HUES48 (cell line): ENCODE measurements around the gene ACBD4.

ENCODE experiments used
- H3K27ac ChIP-seq: one replicate; pipeline ENCODE4 v1.7.0; 2013; ENCODE audit warnings: low read depth, low read length, inconsistent platforms
- H3K27me3 ChIP-seq: 2 replicates; pipeline ENCODE4 v1.6.1; 2013; ENCODE audit warnings: mild to moderate bottlenecking, low read length; ENCODE audit not compliant: control insufficient read depth, insufficient read depth
- H3K36me3 ChIP-seq: 2 replicates; pipeline ENCODE4 v1.6.1; 2013; ENCODE audit warnings: low read length; ENCODE audit not compliant: control insufficient read depth, insufficient read depth
- H3K4me1 ChIP-seq: 2 replicates; pipeline ENCODE4 v1.6.1; 2013; ENCODE audit warnings: mild to moderate bottlenecking, low read length; ENCODE audit not compliant: control insufficient read depth, insufficient read depth
- H3K4me3 ChIP-seq: 2 replicates; pipeline ENCODE4 v1.5.1; 2013; ENCODE audit warnings: mild to moderate bottlenecking, low read depth, low read length
- H3K9ac ChIP-seq: 2 replicates; pipeline ENCODE4 v1.6.1; 2013; ENCODE audit warnings: mild to moderate bottlenecking, low read depth, low read length, moderate library complexity
- H3K9me3 ChIP-seq: 2 replicates; pipeline ENCODE4 v1.6.1; 2013; ENCODE audit warnings: low read length; ENCODE audit not compliant: control insufficient read depth, insufficient read depth

ACBD4 gene

GRCh38 chr17:45135192-45135977 lies at the start of gene ACBD4:
TSS of gene ACBD4 (plus strand) at chr17:45135687. CDS start at chr17:45136145, 458 bp downstream.
- no peak within 1 kb of the TSS for H3K27ac ChIP-seq
- H3K9ac ChIP-seq = no peak within 1 kb of the TSS
- no peaks in the 10 kb centered on the region for H3K9me3 ChIP-seq
- H3K27me3 ChIP-seq = no peaks in the 10 kb centered on the region; the same call in 1 of the 2 replicates
- H3K36me3 ChIP-seq = 0 out of 2 replicates have a peak, but pooled peaks cover 3% of the 10 kb centered on the region
- H3K4me3 ChIP-seq = peak within 1 kb of the TSS; percentile 58
- peaks cover 5% of the 10 kb centered on the region; the same call in 1 of the 2 replicates for H3K4me1 ChIP-seq

GRCh38 chr17:45086391-45086790 lies 49.1 kb upstream of the ACBD4 start:
- Histone ChIP-seq H3K36me3 (peaks cover 85% of the 10 kb centered on the region), H3K4me1 (peaks cover 12% of the 10 kb centered on the region), H3K27ac (no peak overlapping the region), H3K9ac (no peak overlapping the region), H3K9me3 (no peaks in the 10 kb centered on the region), H3K27me3 (no peaks in the 10 kb centered on the region), H3K4me3 (no peak overlapping the region)

- H3K36me3 ChIP-seq = peaks cover 85% of the 10 kb centered on the region
- H3K4me3 ChIP-seq = no peak overlapping the region
Measured at GRCh38 chr17:45086865-45087503, 48.5 kb upstream of the ACBD4 start.

GRCh38 chr17:45087504-45087975 lies 47.9 kb upstream of the ACBD4 start:
- Histone ChIP-seq H3K27ac (no peak overlapping the region), H3K9ac (no peak overlapping the region), H3K4me1 (peaks cover 12% of the 10 kb centered on the region), H3K27me3 (no peaks in the 10 kb centered on the region), H3K36me3 (peaks cover 83% of the 10 kb centered on the region), H3K4me3 (no peak overlapping the region), H3K9me3 (no peaks in the 10 kb centered on the region)

More at GRCh38 chr17:45086865-45087503, 48.5 kb upstream of the ACBD4 start:
- peaks cover 12% of the 10 kb centered on the region for H3K4me1 ChIP-seq
- H3K9ac ChIP-seq = no peak overlapping the region
- no peaks in the 10 kb centered on the region for H3K9me3 ChIP-seq
- no peak overlapping the region for H3K27ac ChIP-seq
- H3K27me3 ChIP-seq = no peaks in the 10 kb centered on the region

- H3K4me3 ChIP-seq = no peak overlapping the region
- no peaks in the 10 kb centered on the region for H3K9me3 ChIP-seq
- H3K36me3 ChIP-seq = peaks cover 85% of the 10 kb centered on the region
- peaks cover 12% of the 10 kb centered on the region for H3K4me1 ChIP-seq
- no peaks in the 10 kb centered on the region for H3K27me3 ChIP-seq
- H3K27ac ChIP-seq = no peak overlapping the region
- no peak overlapping the region for H3K9ac ChIP-seq
Measured at GRCh38 chr17:45087978-45088377, 47.5 kb upstream of the ACBD4 start.

GRCh38 chr17:45088741-45089140 lies 46.7 kb upstream of the ACBD4 start:
- Histone ChIP-seq H3K9me3 (no peaks in the 10 kb centered on the region), H3K4me3 (no peak overlapping the region), H3K4me1 (peaks cover 12% of the 10 kb centered on the region), H3K36me3 (peaks cover 85% of the 10 kb centered on the region), H3K27ac (no peak overlapping the region), H3K27me3 (no peaks in the 10 kb centered on the region), H3K9ac (no peak overlapping the region)

- Histone ChIP-seq H3K27me3 (no peaks in the 10 kb centered on the region), H3K4me1 (peaks cover 12% of the 10 kb centered on the region), H3K9ac (no peak overlapping the region), H3K36me3 (peaks cover 80% of the 10 kb centered on the region), H3K9me3 (no peaks in the 10 kb centered on the region), H3K27ac (peak overlapping the region; percentile 83), H3K4me3 (peak overlapping the region; percentile 10; the same call in 1 of the 2 replicates)
Measured at GRCh38 chr17:45090711-45091110, 44.8 kb upstream of the ACBD4 start.

- Histone ChIP-seq H3K27ac (no peak overlapping the region), H3K9ac (no peak overlapping the region), H3K9me3 (no peaks in the 10 kb centered on the region), H3K4me1 (peaks cover 12% of the 10 kb centered on the region), H3K36me3 (peaks cover 83% of the 10 kb centered on the region), H3K4me3 (no peak overlapping the region), H3K27me3 (no peaks in the 10 kb centered on the region)
Measured at GRCh38 chr17:45091778-45092425, 43.6 kb upstream of the ACBD4 start.

- Histone ChIP-seq H3K36me3 (peaks cover 83% of the 10 kb centered on the region), H3K4me1 (peaks cover 12% of the 10 kb centered on the region), H3K4me3 (no peak overlapping the region), H3K27ac (no peak overlapping the region), H3K9ac (no peak overlapping the region), H3K27me3 (no peaks in the 10 kb centered on the region), H3K9me3 (no peaks in the 10 kb centered on the region)
Measured at GRCh38 chr17:45092911-45093430, 42.5 kb upstream of the ACBD4 start.

GRCh38 chr17:45093444-45094110 lies 41.9 kb upstream of the ACBD4 start:
- Histone ChIP-seq H3K4me3 (no peak overlapping the region), H3K4me1 (peaks cover 12% of the 10 kb centered on the region), H3K9ac (no peak overlapping the region), H3K27ac (no peak overlapping the region), H3K36me3 (peaks cover 85% of the 10 kb centered on the region), H3K9me3 (no peaks in the 10 kb centered on the region), H3K27me3 (no peaks in the 10 kb centered on the region)
